GM21515 (cell line): Measurements from ENCODE around the gene CACUL1.
"Not testable (repeated sequence)": the region's sequence is repeated elsewhere in the genome, so short reads cannot be mapped to it uniquely, and the experiment has no call there.

ENCODE experiments used
- ATAC-seq: cut with Tn5 transposase; IDR thresholded peaks from one replicate; pipeline ENCODE4 v1.9.1; 2021; ENCODE audit not compliant: unreplicated experiment

The CACUL1 gene

DNA sequence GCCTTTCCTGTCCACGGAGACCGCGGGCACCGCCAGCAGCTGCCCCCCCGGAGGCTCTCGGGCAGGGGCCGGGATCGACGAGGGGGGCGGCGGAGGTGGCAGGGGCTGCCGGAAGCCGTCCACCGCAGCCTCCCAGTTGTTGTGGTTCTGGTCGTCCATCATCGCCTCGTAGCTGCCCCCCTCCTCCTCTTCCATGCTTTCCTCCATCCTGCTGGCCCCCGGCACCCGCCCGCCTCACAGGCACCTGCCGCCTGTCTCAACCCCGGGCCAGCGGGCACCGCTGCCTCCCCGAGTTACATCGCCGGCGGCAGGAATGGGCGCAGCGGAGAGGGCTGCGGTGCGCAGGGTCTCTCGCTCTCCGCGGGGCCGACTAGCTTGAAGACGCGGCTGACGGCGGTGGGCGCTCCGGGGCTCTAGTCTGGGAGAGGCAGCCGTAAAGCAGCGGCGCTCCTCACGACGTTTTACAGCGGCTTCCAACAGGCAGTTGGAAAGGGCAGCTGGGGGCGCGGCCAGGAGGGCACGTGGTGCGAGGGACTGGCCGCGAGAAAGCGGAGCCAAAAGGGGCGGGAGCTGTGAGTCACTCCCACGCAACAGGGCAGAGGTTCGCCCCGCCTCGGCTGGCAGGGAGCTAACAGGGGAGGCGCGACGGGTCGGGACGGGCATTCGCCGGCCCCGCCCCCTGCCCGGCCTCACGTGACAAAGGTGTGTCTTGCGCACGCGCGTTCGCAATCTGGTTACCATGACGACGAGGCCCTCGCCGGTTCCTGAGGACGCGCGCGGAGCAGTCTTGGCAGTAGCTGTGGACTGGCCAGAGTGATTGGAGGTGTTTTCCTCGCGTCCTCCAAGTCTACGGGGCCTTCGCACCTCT lies at the start of gene CACUL1:
TSS of gene CACUL1 (minus strand) at position 415 of the 868 bp plus-strand sequence. CDS start at position 207, 208 bp downstream.
- peak; percentile 94 for ATAC-seq

GRCh38 chr10:118804262-118804773 lies 49.5 kb upstream of the CACUL1 start:
- ATAC-seq, result no peak

GRCh38 chr10:118802126-118802793 lies 47.5 kb upstream of the CACUL1 start:
- no peak for ATAC-seq

GRCh38 chr10:118800920-118801319 lies 46.1 kb upstream of the CACUL1 start:
- no peak for ATAC-seq

DNA sequence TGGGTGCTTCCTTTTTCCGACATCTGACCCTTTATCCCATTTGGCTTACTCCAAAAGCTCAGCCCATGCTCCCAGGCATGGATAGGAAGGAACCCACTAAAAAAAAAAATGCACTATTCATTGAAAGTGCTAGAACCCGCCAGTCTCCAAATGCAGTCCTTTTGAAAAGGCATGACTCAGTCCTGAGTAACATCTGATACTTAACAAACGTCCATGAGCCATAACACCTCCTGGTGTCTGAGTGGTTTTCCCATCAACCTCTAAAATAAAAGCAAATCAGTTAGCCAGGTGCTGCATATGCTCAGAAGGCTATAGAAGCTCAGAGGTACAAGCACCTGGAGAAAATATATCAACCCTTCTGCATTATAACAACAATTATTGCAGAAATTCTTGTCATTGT lies 45.0 kb upstream of the CACUL1 start:
- no peak for ATAC-seq

- no peak for ATAC-seq
These were observed 43.5 kb upstream of the CACUL1 start for GRCh38 chr10:118798231-118798662.

DNA sequence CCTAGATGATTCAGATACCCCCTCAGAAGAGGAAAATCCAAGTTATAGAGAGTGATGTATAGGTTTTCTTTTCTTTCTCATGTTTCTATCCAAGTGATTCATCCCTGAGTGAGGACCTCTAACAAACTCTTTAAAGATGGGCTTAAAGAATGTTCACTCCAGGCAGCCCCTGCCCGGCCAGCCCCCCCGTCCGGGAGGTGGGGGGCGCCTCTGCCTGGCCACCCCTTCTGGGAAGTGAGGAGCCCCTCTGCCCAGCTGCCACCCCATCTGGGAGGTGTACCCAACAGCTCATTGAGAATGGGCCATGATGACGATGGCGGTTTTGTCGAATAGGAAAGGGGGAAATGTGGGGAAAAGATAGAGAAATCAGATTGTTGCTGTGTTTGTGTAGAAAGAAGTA lies 40.2 kb upstream of the CACUL1 start:
- ATAC-seq, result not testable (repeated sequence)

GRCh38 chr10:118793545-118793944 lies 38.8 kb upstream of the CACUL1 start:
- no peak for ATAC-seq

- no peak for ATAC-seq
These were observed 37.8 kb upstream of the CACUL1 start for GRCh38 chr10:118792526-118792925.

- no peak for ATAC-seq
These were observed 35.3 kb upstream of the CACUL1 start for GRCh38 chr10:118790058-118790457.

- ATAC-seq, result no peak
These were observed 30.8 kb upstream of the CACUL1 start for GRCh38 chr10:118785551-118785950.

DNA sequence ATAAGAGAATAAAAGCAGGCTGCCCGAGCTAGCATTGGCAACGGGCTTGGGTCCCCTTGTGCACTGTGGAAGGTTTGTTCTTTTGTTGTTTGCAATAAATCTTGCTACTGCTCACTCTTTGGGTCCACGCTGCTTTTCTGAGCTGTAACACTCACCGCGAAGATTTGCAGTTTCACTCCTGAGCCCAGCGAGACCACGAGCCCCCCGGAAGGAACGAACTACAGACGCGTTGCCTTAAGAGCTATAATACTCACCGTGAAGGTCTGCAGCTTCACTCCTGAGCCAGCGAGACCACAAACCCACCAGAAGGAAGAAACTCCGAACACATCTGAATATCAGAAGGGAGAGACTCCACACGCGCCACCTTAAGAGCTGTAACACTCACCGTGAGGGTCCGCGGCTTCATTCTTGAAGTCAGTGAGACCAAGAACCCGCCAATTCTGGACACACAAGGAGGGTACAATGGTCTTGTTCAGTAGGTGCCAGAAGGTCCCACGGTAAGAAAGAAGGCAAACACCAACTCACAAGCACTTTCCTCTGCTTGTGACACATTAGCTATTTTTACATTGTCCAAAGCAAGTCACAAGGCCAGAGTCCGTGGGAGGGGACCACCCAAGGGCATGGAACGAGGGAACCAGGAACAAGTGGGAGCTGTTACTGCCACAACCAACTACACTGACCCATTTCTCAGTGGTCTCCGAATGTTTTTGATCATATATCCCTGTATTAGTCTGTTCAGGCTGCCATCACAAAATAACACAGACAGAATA lies 29.2 kb upstream of the CACUL1 start:
- ATAC-seq, result no peak

DNA sequence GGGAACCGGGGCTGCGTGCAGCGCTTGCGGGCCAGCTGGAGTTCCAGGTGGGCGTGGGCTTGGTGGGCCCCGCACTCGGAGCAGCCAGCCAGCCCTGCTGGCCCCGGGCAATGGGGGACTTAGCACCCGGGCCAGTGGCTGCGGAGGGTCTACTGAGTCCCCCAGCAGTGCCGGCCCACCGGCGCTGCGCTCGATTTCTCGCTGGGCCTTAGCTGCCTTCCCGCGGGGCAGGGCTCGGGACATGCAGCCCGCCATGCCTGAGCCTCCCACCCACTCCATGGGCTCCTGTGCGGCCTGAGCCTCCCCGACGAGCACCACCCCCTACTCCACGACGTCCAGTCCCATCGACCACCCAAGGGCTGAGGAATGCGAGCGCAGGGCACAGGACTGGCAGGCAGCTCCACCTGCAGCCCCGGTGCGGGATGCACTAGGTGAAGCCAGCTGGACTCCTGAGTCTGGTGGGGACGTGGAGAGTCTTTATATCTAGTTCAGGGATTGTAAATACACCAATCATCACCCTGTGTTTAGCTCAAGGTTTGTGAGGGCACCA lies 28.2 kb upstream of the CACUL1 start:
- not testable (repeated sequence) for ATAC-seq

DNA sequence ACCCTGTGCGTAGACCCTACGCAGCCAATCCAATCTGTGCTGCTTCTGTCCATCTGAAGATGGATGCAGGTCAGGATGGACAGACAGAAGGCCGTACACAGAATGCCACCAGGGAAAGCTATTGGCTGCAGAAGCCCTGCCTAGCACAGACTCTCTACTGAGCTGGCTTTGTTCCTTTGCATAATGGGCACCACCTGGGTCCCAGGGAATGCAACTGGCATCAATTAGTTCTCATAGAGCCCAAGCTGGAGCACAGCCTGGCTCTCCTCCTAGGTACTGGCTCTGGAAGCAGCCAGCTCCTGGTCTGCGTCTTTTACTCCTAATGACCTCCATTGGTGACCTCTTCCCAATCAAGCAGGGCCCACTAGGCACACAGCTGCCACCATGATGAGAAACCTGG lies 26.8 kb upstream of the CACUL1 start:
- no peak for ATAC-seq

- ATAC-seq, result no peak
These were observed 24.0 kb upstream of the CACUL1 start for GRCh38 chr10:118778727-118779126.

DNA sequence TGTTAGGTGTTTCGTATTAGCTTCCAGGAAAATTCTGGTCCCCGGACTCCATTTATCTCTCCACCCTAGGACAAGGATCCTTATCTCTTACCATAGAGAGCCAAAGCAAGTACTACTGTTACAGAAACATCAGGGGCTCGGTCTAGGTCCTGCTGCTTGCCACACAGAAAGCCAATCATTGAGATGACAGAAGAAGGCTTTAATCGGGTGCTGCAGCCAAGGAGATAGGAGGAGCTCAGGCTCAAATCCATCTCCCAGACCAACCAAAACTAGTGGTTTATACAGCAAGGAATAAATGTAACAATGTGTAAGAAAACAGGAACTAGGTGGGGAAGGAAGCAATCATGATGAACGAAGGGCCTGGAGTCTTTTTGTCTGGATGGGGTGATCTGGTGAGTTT lies 22.2 kb upstream of the CACUL1 start:
- ATAC-seq, result no peak

GRCh38 chr10:118776033-118776432 lies 21.3 kb upstream of the CACUL1 start:
- ATAC-seq, result no peak

- no peak for ATAC-seq
These were observed 20.7 kb upstream of the CACUL1 start for GRCh38 chr10:118775478-118775877.

DNA sequence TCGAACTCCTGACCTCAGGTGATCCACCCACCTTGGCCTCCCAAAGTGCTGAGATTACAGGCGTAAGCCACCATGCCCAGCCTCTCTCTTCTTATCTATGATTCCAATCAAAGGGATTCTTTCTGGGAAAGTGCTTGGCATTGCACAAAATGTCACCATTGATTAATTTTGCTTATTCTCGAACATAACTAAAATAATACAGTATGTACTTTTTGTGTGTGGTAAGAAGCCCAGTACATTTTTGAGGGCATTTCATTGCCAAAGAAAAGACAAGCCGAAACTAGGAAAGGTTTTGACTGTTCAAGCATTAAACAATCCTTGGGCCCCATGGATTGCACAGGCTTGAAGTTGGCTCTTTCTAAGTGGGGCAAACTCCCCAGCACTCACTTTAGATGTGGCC lies 18.3 kb upstream of the CACUL1 start:
- ATAC-seq, result no peak

- ATAC-seq, result no peak
These were observed 17.2 kb upstream of the CACUL1 start for GRCh38 chr10:118771976-118772375.
